AG04450 (cell line): ENCODE data around the gene HLA-DQB1. TPM values are rescaled to one million over a fixed set of nuclear protein-coding genes. Genes with fewer than 3 reads are reported as not detected.

Experiments used
- CTCF ChIA-PET: fragments of 300-600, 350-600 bp; formaldehyde crosslinking; extraction: SDS; loops from one replicate; lab custom pipeline; 2022; ENCODE audit warnings: antibody characterized with exemption, inconsistent platforms; lab: Charles Lee
- POLR2A ChIA-PET: fragments of 350-600 bp; formaldehyde crosslinking; extraction: SDS; loops from one replicate; lab custom pipeline; 2021; ENCODE audit warnings: antibody characterized with exemption, inconsistent platforms; lab: Yijun Ruan, JAX
- DNase-seq: peaks from one replicate; pipeline ENCODE4 v3.0.0-alpha.2; 2011; ENCODE audit warnings: low read depth, low spot score
- H3K27ac ChIP-seq: one replicate; pipeline ENCODE4 v1.5.1; 2012; ENCODE audit warnings: low read depth, low read length, control low read depth
- H3K27me3 ChIP-seq: one replicate; pipeline ENCODE4 v1.6.0; 2012; ENCODE audit warnings: low read length; ENCODE audit not compliant: control insufficient read depth, insufficient read depth
- H3K4me3 ChIP-seq: 2 replicates; pipeline ENCODE4 v1.5.1; 2011; ENCODE audit warnings: mild to moderate bottlenecking, low read depth, low read length, control low read depth
- H3K9me3 ChIP-seq: 2 replicates; pipeline ENCODE4 v1.5.1; 2012; ENCODE audit warnings: low read length; ENCODE audit not compliant: control insufficient read depth, insufficient read depth
- CTCF ChIP-seq: IDR thresholded peaks from 2 replicates; pipeline ENCODE4 v1.5.1; 2011; ENCODE audit warnings: low read depth, low read length, control low read depth, inconsistent platforms
- polyA plus RNA-seq: library from polyadenylated mRNA; depleted of rRNA; stranded (reverse); fragments of >200 nt; gene quantifications from 2 replicates; pipeline ENCODE4 v1.2.3, GENCODE V29; 2011; rRNA removed

HLA-DQB1 gene
- polyA plus RNA-seq, 1 experiment, result not detected

- DNase-seq, result peak; percentile 68
- no peak overlapping the region for H3K27ac ChIP-seq
- ChIA-PET POLR2A (no interaction called here), CTCF (no interaction called here)
- H3K4me3 ChIP-seq, result no peak overlapping the region
- H3K27me3 ChIP-seq, result no peaks in the 10 kb centered on the region
- no peak for TF ChIP-seq CTCF
- H3K9me3 ChIP-seq, result no peaks in the 10 kb centered on the region
Measured at GRCh38 chr6:32609731-32610640, 56.5 kb downstream of the HLA-DQB1 start.

Other genes with a start within 250 kb of the HLA-DQB1 start
- gene HLA-DRA, start 226.8 kb downstream of the HLA-DQB1 start, polyA plus RNA-seq, result not detected in 2 replicates
- gene HLA-DRB5, start 136.4 kb downstream of the HLA-DQB1 start, polyA plus RNA-seq, result not detected in 2 replicates
- not detected in 2 replicates for gene HLA-DRB1, start 76.8 kb downstream of the HLA-DQB1 start, polyA plus RNA-seq
- not detected in 2 replicates for gene HLA-DQA1, start 29.3 kb downstream of the HLA-DQB1 start, polyA plus RNA-seq
- not detected in 2 replicates for gene HLA-DQA2, start 74.7 kb upstream of the HLA-DQB1 start, polyA plus RNA-seq
- gene HLA-DQB2, start 96.9 kb upstream of the HLA-DQB1 start, polyA plus RNA-seq, result not detected in 2 replicates
- gene HLA-DOB, start 150.3 kb upstream of the HLA-DQB1 start, polyA plus RNA-seq, result not detected in 2 replicates
- 15.3 and 15.4 TPM in 2 replicates for gene TAP2, start 172.1 kb upstream of the HLA-DQB1 start, polyA plus RNA-seq
- gene PSMB8, start 177.4 kb upstream of the HLA-DQB1 start, polyA plus RNA-seq, result 62.0 and 70.0 TPM in 2 replicates
- gene TAP1, start 187.0 kb upstream of the HLA-DQB1 start, polyA plus RNA-seq, result 38.6 and 43.6 TPM in 2 replicates
- 34.8 and 38.4 TPM in 2 replicates for gene PSMB9, start 187.5 kb upstream of the HLA-DQB1 start, polyA plus RNA-seq